ENCODE results near the gene SYT11. TPM values are rescaled to one million over a fixed set of nuclear protein-coding genes. Genes with fewer than 3 reads are reported as not detected.

The SYT11 gene
- total and polyA plus RNA-seq, 8 donors, result 0.46 to 5.8 (median 1.5) TPM

DNA sequence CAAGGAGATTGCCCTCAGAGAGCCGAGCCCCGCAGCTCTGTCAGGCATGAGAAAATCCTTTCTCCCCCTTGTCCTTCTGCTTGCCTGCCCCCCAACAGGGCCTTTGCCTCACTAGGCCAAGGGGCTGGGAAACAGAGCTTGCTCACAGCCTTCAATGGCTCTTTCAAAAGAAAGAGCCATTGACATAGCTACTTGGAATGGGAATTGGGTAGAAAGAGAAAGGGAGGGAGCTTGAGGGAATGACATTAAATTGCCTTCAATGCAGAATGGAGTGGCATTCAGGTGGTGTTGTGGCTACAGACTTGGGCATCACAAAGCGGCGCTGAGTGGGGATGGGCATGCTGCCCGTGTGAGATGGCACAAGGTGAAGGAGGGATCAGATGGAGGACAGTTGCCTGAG lies 13.2 kb downstream of the SYT11 start:
- no peak for FAIRE-seq
- Histone ChIP-seq H3K4me3 (no peak overlapping the region), H3K27ac (no peak overlapping the region), H3K36me3 (no peaks in the 10 kb centered on the region), H3K9me3 (no peaks in the 10 kb centered on the region), H3K27me3 (no peaks in the 10 kb centered on the region), H3K4me1 (no peaks in the 10 kb centered on the region)
- DNase-seq, result no peak
- 83 to 95% methylated on average over 5 of the region's 5 CpGs for whole genome bisulfite sequencing, 2 donors
- intact Hi-C loops (cut with DNase I), result no loop called here
- TF ChIP-seq, protein P1, sequence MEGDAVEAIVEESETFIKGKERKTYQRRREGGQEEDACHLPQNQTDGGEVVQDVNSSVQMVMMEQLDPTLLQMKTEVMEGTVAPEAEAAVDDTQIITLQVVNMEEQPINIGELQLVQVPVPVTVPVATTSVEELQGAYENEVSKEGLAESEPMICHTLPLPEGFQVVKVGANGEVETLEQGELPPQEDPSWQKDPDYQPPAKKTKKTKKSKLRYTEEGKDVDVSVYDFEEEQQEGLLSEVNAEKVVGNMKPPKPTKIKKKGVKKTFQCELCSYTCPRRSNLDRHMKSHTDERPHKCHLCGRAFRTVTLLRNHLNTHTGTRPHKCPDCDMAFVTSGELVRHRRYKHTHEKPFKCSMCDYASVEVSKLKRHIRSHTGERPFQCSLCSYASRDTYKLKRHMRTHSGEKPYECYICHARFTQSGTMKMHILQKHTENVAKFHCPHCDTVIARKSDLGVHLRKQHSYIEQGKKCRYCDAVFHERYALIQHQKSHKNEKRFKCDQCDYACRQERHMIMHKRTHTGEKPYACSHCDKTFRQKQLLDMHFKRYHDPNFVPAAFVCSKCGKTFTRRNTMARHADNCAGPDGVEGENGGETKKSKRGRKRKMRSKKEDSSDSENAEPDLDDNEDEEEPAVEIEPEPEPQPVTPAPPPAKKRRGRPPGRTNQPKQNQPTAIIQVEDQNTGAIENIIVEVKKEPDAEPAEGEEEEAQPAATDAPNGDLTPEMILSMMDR (IDR thresholded peaks at IDR 0.05), result no peak
- no peak for ATAC-seq

DNA sequence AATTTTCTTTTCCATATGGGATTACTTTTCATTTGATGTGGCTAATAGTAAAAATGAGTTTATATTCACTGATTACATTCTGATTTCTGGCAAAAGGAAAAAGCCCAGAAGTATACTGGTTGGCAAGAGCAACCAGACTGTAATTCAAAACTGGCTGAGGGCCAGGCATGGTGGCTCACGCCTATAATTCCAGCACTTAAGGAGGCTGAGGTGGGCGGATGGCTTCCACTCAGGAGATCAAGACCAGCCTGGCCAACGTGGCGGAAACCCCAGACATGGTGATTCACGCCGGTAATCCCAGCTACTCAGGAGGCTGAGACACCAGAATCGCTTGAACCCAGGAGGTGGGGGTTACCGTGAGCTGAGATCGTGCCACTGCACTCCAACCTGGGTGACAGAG lies 14.5 kb downstream of the SYT11 start:
- ATAC-seq (no peak), DNase-seq (no peak), FAIRE-seq (no peak)
- Histone ChIP-seq H3K27me3 (no peaks in the 10 kb centered on the region), H3K4me1 (no peaks in the 10 kb centered on the region), H3K27ac (no peak overlapping the region), H3K4me3 (no peak overlapping the region), H3K36me3 (no peaks in the 10 kb centered on the region), H3K9me3 (no peaks in the 10 kb centered on the region)
- intact Hi-C loops (cut with DNase I), result no loop called here
- TF ChIP-seq, protein P1 (IDR thresholded peaks at IDR 0.05), result no peak
- 71 to 75% methylated on average over 9 of the region's 9 CpGs for WGBS, 2 donors

DNA sequence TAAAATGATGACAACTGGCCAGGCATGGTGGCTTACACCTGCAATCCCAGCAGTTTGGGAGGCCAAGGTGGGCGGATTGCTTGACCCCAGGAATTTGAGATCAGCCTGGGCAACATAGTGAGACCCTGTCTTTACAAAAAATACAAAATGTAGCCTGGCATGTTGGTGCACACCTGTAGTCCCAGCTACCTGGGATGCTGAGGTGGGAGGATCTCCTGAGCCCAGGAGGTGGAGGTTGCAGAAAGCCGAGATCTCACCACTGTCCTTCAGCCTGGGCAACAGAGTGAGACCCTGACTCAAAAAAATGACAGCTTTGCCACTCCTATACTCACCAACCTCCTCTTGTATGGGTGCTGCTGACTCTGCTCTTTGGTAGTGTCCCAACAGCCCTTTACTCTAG lies 18.6 kb downstream of the SYT11 start:
- no peak for FAIRE-seq

DNA sequence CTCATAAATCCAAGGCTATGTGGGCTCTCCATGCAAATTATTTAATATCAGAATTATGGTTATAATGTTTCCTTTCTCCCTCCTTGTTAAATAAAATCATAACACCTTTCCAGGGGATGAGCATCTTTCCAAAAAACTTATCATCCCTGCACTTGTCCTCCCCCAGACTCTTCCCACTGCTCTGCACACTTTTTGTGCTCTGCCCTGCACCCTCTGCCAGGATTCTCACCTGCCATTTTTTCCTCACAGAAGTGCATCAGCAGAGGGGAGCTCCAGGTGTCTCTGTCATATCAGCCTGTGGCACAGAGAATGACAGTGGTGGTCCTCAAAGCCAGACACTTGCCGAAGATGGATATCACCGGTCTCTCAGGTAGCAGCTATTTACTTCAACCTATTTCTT lies 20.9 kb downstream of the SYT11 start:
- DNase-seq, result no peak
- no peaks in the 10 kb centered on the region for H3K4me1 ChIP-seq
- no peak overlapping the region for H3K4me3 ChIP-seq
- TF ChIP-seq, protein P1 (IDR thresholded peaks at IDR 0.05), result no peak
- no peak for FAIRE-seq
- no peaks in the 10 kb centered on the region for H3K36me3 ChIP-seq
- intact Hi-C loops (cut with DNase I), result no loop called here
- no peaks in the 10 kb centered on the region for H3K9me3 ChIP-seq
- no peak overlapping the region for H3K27ac ChIP-seq
- WGBS, 2 donors, result 94 to 96% methylated on average over 2 of the region's 2 CpGs
- no peaks in the 10 kb centered on the region for H3K27me3 ChIP-seq
- no peak for ATAC-seq

More for the DNA sequence above, 18.6 kb downstream of the SYT11 start:
- H3K27ac ChIP-seq, result no peak overlapping the region
- TF ChIP-seq, protein P1 (IDR thresholded peaks at IDR 0.05), result no peak
- DNase-seq (no peak), ATAC-seq (no peak)
- H3K27me3 ChIP-seq, result no peaks in the 10 kb centered on the region
- no peaks in the 10 kb centered on the region for H3K9me3 ChIP-seq
- 89 to 90% methylated on average over 2 of the region's 2 CpGs for WGBS, 2 donors
- H3K4me3 ChIP-seq, result no peak overlapping the region
- intact Hi-C loops (cut with DNase I), result no loop called here
- no peaks in the 10 kb centered on the region for H3K4me1 ChIP-seq
- no peaks in the 10 kb centered on the region for H3K36me3 ChIP-seq

DNA sequence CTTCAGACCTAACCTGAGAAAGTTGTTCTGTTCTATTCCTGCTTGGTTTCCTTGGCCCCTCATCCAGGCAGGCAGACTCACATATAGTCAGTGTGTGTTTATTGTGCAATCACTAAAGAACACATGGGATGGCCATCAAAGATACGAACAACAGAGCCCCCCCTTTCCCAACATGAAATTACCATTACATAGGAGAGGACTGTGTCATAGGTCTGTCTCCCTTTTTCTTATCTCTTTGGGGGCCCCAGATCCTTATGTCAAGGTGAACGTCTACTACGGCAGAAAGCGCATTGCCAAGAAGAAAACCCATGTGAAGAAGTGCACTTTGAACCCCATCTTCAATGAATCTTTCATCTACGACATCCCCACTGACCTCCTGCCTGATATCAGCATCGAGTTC lies 21.6 kb downstream of the SYT11 start:
- 71 to 73% methylated on average over 6 of the region's 6 CpGs for WGBS, 2 donors

More for the DNA sequence above, 21.6 kb downstream of the SYT11 start:
- Histone ChIP-seq H3K9me3 (no peaks in the 10 kb centered on the region), H3K36me3 (no peaks in the 10 kb centered on the region), H3K4me1 (no peaks in the 10 kb centered on the region), H3K4me3 (no peak overlapping the region), H3K27ac (no peak overlapping the region), H3K27me3 (no peaks in the 10 kb centered on the region)
- intact Hi-C loops (cut with DNase I), result no loop called here
- ATAC-seq, result no peak
- no peak for FAIRE-seq
- no peak for DNase-seq
- TF ChIP-seq, protein P1 (IDR thresholded peaks at IDR 0.05), result no peak

Measured in pancreas (tissue), 10 donors.